Activated T-helper 1 cell treated with anti-CD3 and anti-CD28 coated beads, Interleukin-12 subunit alpha, Interleukin-12 subunit beta, Interleukin-2, Interleukin-4 antibody, amounts not matched to agents 30 ng/mL and 10 ng/mL and 1 ng/mL, durations not matched to agents 14 hours and 24 hours and 36 hours (primary cell): ENCODE data around the gene TADA1. TPM values are rescaled to one million over a fixed set of nuclear protein-coding genes. Genes with fewer than 3 reads are reported as not detected.
"Not testable (repeated sequence)": the region's sequence is repeated elsewhere in the genome, so short reads cannot be mapped to it uniquely, and the experiment has no call there.

Experiments
- DNase-seq: peaks from one replicate; pipeline ENCODE4 v3.0.0; 2021; ENCODE audit warnings: low spot score
- H3K27ac Mint-ChIP-seq: one replicate; pipeline ENCODE4 v1.8.0; 2021; ENCODE audit warnings: mild to moderate bottlenecking, mixed read lengths
- H3K27me3 Mint-ChIP-seq: one replicate; pipeline ENCODE4 v1.8.0; 2022; ENCODE audit warnings: mild to moderate bottlenecking, moderate library complexity, mixed read lengths; ENCODE audit not compliant: insufficient read depth
- H3K36me3 Mint-ChIP-seq: one replicate; pipeline ENCODE4 v1.8.0; 2021; ENCODE audit warnings: low read depth, mixed read lengths
- H3K4me1 Mint-ChIP-seq: one replicate; pipeline ENCODE4 v1.8.0; 2021; ENCODE audit warnings: low read depth, mixed read lengths
- H3K4me3 Mint-ChIP-seq: one replicate; pipeline ENCODE4 v1.8.0; 2021; ENCODE audit warnings: mild to moderate bottlenecking, moderate library complexity, mixed read lengths
- H3K9me3 Mint-ChIP-seq: one replicate; pipeline ENCODE4 v1.8.0; 2021; ENCODE audit warnings: mixed read lengths
- intact Hi-C: fragments of 100-400 bp; cut with micrococcal nuclease; formaldehyde crosslinking; loops from one replicate; pipeline ENCODE4 v1.15.1; 2024
- total RNA-seq: library from RNA; stranded (reverse); gene quantifications from 2 replicates; pipeline ENCODE4 v1.2.3, GENCODE V29; 2022

The TADA1 gene
- total RNA-seq, 1 donor from 2014 or later: 15.6 TPM

DNA sequence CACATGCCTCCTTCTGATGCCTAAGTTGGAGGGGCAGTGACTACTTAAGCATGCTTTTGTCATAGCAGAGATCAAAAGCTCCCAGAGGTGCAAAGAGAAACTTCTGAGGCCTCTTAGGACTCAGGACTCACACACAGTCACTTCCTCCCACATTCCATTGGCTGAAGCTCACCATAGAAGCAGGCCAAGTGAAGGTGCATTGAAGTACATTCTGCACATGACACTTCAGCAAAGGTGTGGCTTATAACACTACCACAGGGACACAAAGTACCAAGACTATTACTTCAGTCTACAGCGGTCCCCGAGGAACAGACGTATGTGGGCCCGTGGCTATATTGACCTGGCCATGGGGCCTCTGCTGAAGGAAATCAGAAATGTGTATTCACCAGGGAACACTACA, 39.3 kb downstream of the TADA1 start:
- Mint-ChIP-seq H3K4me3 (no peak overlapping the region), H3K27ac (no peak overlapping the region), H3K36me3 (peaks cover 12% of the 10 kb centered on the region), H3K27me3 (peaks cover 7% of the 10 kb centered on the region), H3K4me1 (peaks cover 43% of the 10 kb centered on the region), H3K9me3 (peaks cover 5% of the 10 kb centered on the region)
- intact Hi-C loops: loop anchor here (5.0 kb wide), 1 partner anchor 1069 kb away; the partner anchor contains the start of gene TMCO1
- DNase-seq: no peak

- H3K36me3 Mint-ChIP-seq, H3K27ac Mint-ChIP-seq, H3K4me1 Mint-ChIP-seq, intact Hi-C loops, DNase-seq, H3K4me3 Mint-ChIP-seq: not testable (repeated sequence)
- H3K27me3 Mint-ChIP-seq: peaks cover 11% of the 10 kb centered on the region
- H3K9me3 Mint-ChIP-seq: peaks cover 31% of the 10 kb centered on the region
These were observed 46.3 kb downstream of the TADA1 start for GRCh38 chr1:166829762-166830161.

GRCh38 chr1:166827426-166827825, 48.6 kb downstream of the TADA1 start:
- H3K9me3 Mint-ChIP-seq: peaks cover 31% of the 10 kb centered on the region
- H3K4me3 Mint-ChIP-seq: no peak overlapping the region
- intact Hi-C loops: no loop called here
- H3K36me3 Mint-ChIP-seq: peaks cover 3% of the 10 kb centered on the region
- no peak for DNase-seq
- H3K27me3 Mint-ChIP-seq: peaks cover 8% of the 10 kb centered on the region
- no peaks in the 10 kb centered on the region for H3K4me1 Mint-ChIP-seq
- H3K27ac Mint-ChIP-seq: no peak overlapping the region

DNA sequence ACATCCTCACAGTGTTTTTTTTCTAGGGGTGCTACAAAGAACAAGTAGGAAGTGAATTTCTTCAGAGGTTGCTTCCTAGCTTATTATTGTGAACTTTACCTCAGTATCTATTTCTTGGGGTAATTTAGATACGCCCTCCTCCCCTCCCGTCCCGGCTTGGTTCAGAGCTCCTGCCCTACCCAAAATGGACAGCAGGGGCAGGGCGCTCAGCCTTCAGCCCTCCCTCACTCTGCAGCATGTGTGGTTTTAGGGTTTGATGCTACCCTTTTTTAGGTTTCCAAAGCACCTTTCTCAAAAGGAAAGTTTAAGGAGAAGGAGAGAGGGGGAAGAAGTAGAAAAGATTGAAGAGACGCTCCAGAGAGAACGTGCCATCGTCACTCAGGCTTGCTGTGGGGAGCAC, 53.7 kb downstream of the TADA1 start:
- Mint-ChIP-seq H3K27ac (no peak overlapping the region), H3K36me3 (no peaks in the 10 kb centered on the region), H3K4me1 (no peaks in the 10 kb centered on the region), H3K9me3 (no peaks in the 10 kb centered on the region), H3K4me3 (no peak overlapping the region), H3K27me3 (peaks cover 6% of the 10 kb centered on the region)
- intact Hi-C loops: no loop called here
- no peak for DNase-seq

DNA sequence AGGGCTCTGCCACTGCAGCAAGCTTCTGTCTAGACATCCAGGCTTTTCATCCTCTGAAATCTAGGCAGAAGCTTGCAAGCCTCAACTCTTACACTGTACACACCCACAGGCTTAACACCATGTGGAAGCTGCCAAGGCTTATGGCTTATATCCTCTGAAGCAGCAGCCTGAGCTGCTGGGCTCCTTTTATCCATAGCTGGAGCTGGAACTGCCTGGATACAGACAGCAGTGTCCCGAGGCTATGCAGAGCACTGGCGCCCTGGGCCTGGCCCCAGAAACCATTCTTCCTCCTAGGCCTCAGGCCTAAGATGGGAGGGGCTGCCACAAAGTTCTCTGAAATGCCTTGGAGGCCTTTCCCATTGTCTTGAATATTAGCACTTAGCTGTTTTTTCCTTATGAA, 56.1 kb downstream of the TADA1 start:
- no peaks in the 10 kb centered on the region for H3K4me1 Mint-ChIP-seq
- no peaks in the 10 kb centered on the region for H3K9me3 Mint-ChIP-seq
- intact Hi-C loops: no loop called here

GRCh38 chr1:166814611-166815010, 61.5 kb downstream of the TADA1 start:
- no peaks in the 10 kb centered on the region for H3K36me3 Mint-ChIP-seq
- H3K9me3 Mint-ChIP-seq: no peaks in the 10 kb centered on the region
- DNase-seq: no peak
- no peaks in the 10 kb centered on the region for H3K4me1 Mint-ChIP-seq
- no peak overlapping the region for H3K4me3 Mint-ChIP-seq
- H3K27me3 Mint-ChIP-seq: peaks cover 18% of the 10 kb centered on the region
- intact Hi-C loops: no loop called here
- no peak overlapping the region for H3K27ac Mint-ChIP-seq

More for the DNA sequence above, 56.1 kb downstream of the TADA1 start:
- no peaks in the 10 kb centered on the region for H3K36me3 Mint-ChIP-seq
- peaks cover 3% of the 10 kb centered on the region for H3K27me3 Mint-ChIP-seq
- no peak for DNase-seq
- H3K27ac Mint-ChIP-seq: no peak overlapping the region
- no peak overlapping the region for H3K4me3 Mint-ChIP-seq

- H3K36me3 Mint-ChIP-seq: no peaks in the 10 kb centered on the region
- peaks cover 20% of the 10 kb centered on the region for H3K27me3 Mint-ChIP-seq
- no peak overlapping the region for H3K27ac Mint-ChIP-seq
- H3K4me3 Mint-ChIP-seq: no peak overlapping the region
- no peaks in the 10 kb centered on the region for H3K9me3 Mint-ChIP-seq
- intact Hi-C loops: no loop called here
- no peak for DNase-seq
- H3K4me1 Mint-ChIP-seq: no peaks in the 10 kb centered on the region
These were observed 62.4 kb downstream of the TADA1 start for GRCh38 chr1:166813508-166814223.

DNA sequence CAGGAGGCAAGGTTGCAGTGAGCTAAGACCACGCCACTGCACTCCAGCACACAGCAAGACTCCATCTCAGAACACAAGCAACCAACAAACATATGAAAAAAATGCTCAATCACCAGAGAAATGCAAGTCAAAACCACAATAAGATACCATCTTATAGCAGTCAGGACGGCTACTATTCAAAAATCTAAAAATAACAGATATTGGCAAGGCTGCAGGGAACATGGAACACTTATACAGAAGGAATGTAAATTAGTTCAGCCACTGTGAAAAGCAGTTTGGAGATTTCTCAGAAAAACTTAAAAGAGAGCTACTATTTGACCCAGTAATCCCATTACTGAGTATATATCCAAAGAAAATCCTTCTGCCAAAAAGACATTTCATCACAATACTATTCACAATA, 64.4 kb downstream of the TADA1 start:
- peaks cover 20% of the 10 kb centered on the region for H3K27me3 Mint-ChIP-seq

GRCh38 chr1:166808952-166809351, 67.1 kb downstream of the TADA1 start:
- H3K4me1 Mint-ChIP-seq: no peaks in the 10 kb centered on the region
- intact Hi-C loops: no loop called here
- H3K27me3 Mint-ChIP-seq: peaks cover 17% of the 10 kb centered on the region
- DNase-seq: no peak
- H3K27ac Mint-ChIP-seq: no peak overlapping the region
- H3K4me3 Mint-ChIP-seq: no peak overlapping the region
- H3K36me3 Mint-ChIP-seq: no peaks in the 10 kb centered on the region
- no peaks in the 10 kb centered on the region for H3K9me3 Mint-ChIP-seq

More for the DNA sequence above, 64.4 kb downstream of the TADA1 start:
- intact Hi-C loops: no loop called here
- Mint-ChIP-seq H3K4me3 (no peak overlapping the region), H3K36me3 (no peaks in the 10 kb centered on the region), H3K4me1 (no peaks in the 10 kb centered on the region), H3K27ac (no peak overlapping the region), H3K9me3 (no peaks in the 10 kb centered on the region)
- no peak for DNase-seq

Other genes starting within 250 kb of the TADA1 start
- gene POGK, start 36.8 kb downstream of the TADA1 start, total RNA-seq: 51.4 and 54.1 TPM in 2 replicates
- 11.3 and 14.4 TPM in 2 replicates for gene ILDR2, start 99.3 kb upstream of the TADA1 start, total RNA-seq
- gene MAEL, start 113.0 kb upstream of the TADA1 start, total RNA-seq: not detected in 2 replicates
- gene GPA33, start 214.1 kb upstream of the TADA1 start, total RNA-seq: 0.07 and 0.08 TPM in 2 replicates
- gene STYXL2, start 217.8 kb upstream of the TADA1 start, total RNA-seq: not detected in 2 replicates